AML-193 (cell line): Measurements from ENCODE around the gene CWC27.

Experiments
- DNase-seq, 2 experiments: peaks; one replicate each; lab custom pipeline; 2025; lab: John Stamatoyannopoulos, UW

The CWC27 gene, protein sequence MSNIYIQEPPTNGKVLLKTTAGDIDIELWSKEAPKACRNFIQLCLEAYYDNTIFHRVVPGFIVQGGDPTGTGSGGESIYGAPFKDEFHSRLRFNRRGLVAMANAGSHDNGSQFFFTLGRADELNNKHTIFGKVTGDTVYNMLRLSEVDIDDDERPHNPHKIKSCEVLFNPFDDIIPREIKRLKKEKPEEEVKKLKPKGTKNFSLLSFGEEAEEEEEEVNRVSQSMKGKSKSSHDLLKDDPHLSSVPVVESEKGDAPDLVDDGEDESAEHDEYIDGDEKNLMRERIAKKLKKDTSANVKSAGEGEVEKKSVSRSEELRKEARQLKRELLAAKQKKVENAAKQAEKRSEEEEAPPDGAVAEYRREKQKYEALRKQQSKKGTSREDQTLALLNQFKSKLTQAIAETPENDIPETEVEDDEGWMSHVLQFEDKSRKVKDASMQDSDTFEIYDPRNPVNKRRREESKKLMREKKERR

DNA sequence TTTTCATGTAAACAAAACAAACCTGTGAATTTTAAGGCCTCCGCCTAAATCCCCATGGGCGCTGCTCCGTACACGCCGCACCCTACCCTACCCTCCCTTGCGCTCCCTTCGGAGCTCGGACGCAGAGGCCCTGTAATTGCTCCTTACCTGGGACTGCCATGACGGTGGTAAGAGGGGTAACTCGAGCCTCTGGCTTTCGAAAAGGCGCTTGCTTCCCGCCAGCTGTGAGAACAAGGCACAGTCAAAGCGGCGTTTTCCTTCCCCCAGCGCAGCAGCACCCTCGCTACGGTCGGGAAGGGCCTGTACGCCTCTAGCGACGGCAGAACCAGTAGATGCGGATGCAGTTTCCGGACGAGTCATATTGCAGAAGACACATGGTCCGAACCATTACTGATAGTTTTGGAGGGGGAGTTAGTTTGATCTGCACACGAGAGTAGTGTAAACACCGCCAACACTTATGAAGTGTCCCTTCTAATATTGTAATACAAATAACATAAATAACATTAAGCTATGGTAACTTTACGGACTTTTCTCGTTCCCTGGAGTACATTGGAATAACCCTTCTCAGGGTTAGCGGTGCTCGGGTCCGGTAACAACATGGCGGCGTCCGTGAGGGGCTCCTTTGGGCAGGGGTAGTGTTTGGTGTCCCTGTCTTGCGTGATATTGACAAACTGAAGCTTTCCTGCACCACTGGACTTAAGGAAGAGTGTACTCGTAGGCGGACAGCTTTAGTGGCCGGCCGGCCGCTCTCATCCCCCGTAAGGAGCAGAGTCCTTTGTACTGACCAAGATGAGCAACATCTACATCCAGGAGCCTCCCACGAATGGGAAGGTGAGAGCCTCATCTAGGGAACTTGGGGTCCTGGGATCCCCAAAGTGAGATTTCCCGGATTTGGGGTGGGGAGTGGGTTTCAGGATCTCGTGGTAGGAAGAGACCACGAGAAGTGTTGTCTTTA, at the start of gene CWC27, which contains the start of gene SREK1IP1:
CWC27 (plus strand) TSS at position 573 of the 955 bp plus-strand sequence; CDS start at position 790, 217 bp downstream.
SREK1IP1 (minus strand) TSS at position 334 of the 955 bp plus-strand sequence; CDS start at position 160, 174 bp downstream.
- peak; percentile 85 for DNase-seq

DNA sequence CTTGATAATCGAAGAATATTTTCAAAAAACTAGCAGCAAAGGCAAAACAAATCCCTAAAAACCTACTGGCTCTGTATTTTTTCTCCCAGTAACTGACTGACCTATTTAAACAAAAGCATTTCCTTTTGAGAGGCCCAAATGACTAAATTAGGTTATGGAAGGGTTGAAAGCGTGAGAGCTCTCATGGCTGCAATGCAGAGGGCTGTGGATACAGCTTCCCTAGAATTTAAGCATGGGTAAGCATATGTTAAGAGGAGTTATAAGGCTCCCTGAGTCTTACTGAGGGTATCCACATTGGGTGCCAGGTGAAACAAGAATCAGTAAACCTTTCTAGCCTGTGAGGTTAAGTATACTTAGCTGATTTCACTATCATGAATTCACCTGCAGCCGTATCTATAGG, 46.1 kb upstream of the CWC27 start:
- DNase-seq = no peak

DNA sequence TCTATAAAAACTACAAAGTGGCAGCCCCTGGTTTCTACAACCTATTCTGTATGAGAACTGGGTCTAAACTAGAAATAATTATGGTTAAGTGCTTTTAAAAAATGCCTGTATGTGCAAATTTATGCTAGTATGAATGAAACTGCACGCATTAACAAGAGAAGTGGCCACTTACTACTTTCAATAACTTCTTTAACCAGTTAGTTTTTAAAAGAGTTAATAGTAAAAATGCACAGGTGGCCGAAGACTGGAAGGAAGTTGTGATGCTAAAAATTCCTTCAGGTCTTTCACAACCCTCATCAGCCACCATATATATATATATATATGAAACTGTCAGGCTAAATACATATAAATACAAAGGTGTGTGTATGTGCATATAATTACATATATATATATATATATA, 41.6 kb upstream of the CWC27 start:
- no peak for DNase-seq

DNA sequence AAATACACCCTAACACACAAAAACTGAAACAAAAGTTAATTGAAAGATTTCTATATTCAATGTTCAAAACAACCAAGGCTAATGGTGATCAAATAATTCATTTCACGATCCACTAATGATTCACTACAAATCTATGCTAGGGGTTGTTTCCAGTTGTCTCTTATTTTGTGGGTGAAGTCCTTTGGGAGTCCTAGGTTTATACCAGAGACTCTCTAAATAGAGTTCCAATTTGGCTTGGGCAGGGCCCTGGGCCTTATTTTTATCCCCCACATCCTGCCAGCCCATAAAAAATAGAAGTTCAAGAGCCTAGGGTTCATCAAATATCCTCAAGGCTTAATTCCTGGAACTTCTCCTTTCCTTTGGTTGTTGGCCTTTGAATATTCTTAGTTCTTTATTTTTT, 26.3 kb upstream of the CWC27 start:
- DNase-seq = no peak

DNA sequence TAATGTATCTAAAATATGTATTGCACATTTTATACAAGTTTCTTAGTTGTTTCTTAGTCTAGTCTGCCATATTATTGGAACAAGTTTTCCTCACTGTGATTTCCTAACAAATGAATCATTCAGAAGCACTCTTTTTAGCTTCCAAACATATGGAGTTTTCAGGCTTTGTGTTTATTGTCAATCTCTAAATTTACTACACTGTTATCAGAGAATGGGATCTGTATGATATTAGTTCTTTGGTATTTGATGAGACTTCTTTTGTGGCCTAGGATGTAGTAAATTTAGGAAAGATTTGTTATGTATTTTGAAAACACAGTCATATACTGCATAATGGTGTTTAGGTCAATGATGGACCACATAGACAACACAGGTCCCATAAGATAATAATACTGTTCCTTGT, 25.9 kb upstream of the CWC27 start:
- no peak for DNase-seq

DNA sequence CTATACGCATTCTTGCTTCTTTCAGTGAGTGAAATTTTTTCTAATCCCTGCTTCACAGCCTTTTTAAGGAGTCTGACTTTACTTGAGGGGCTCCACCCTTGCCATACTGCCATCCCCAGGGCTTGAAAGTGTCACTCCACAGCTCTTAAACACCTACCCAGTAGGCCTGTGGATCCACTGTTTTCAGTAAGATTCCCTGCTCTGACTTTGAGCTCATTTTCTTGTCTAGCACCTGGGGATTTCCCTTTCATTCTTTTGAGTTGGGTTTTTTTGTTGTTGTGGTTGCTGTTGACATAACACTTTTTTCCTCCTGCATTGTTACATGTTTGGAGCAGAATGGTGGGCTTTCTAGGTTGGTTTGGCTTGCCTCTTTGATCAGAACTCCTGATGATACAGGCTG, 23.8 kb upstream of the CWC27 start:
- no peak for DNase-seq

DNA sequence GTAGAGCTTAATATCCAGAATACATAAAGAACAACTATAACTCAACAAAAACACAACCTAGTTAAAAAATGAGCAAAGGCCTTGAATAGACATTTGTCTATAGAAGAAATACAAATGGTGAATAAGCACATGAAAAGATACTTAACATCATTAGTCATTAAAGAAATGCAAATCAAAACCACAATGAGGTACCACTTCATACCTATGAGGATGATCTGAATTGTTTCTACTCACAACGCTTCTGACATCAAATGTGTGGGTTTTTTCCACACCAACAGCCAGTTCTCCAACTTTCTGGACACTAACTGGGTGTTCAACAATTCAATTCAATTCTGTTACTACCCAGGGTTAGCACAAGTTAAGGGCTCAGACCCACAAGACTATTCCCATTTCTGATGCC, 22.3 kb upstream of the CWC27 start:
- DNase-seq = no peak

DNA sequence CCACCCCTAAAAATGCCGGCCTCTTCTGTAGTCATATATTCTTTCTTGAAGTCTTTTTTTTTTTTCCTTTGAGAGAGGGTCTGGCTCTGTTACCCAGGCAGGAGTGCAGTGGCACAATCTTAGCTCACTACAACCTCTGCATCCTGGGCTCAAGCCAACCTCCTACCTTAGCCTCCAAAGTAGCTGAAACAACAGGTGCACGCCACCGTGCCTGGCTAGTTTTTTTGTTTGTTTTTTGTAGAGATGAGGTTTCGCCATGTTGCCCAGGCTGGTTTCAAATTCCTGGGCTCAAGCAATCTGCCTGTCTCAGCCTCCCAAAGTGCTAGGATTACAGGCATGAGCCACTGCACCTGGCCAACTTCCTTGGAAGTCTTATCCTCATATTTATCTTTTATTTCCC, 19.3 kb upstream of the CWC27 start:
- DNase-seq = no peak

DNA sequence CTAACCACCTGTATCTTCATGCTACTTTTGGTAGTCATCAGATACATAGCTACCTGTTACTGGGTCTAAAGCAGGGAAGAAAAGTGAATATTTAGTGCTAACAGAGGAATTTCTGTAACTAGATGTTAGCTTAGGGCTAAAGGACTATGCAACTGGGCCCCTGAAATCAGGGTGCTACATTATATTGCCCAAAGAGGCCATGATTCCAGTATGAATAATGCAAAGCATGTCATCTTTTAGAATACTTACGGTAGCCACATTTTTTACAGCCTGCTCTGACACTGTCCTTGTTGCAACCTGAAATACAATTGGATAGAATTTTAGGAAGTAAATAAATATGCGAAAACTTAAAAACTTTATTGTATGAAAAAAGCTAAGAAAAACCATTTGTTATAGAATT, 14.7 kb upstream of the CWC27 start:
- no peak for DNase-seq

DNA sequence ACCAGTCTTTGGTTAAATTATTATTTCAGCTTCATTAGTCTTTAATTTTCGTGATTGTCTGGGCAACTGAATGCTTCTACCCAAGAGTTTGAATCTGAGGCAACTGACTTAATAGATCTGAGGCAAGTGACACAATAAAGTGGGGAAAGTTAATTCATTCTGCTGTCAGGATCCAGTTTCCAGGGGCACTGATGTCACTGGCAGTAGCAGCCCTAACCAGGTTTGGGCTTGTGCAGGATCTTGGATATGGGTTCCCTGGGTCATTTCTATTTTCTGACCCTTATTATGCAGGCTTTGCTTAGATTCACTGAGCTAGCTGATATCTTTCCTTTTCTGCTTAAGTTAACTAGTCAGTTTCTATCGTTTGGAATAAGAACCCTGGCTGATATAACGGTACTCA, 9.8 kb upstream of the CWC27 start:
- no peak for DNase-seq

DNA sequence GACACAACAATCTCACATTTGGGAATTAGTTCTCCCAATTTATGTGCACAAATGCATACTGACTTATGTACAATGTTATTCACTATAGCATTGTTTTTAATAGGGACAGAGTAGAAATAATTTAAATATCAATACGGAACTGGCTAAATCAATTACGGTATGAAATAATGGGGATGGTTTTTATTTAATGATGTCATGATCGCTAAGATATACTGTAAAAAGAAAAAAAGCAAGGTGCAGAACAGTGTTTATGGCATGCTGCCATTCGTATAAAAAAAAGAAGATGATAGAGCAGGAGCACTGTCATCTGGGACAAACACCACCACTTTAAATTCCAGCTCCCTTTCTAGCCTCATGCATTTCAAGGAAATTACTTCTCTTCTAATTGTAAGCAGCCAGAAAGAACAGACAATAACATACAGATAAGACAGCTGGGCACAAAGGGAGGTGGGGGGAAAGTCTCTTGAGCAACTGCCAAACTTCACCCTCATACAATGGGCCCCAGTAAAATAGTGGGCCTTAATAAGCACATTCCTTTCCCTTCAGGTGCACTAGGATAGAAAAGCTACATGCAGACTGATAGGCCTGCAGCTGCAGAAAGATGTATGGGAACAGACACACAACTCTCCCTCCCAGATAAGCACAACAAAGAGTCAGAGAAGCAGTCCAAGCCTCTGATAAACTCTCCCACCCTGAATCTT, 8.6 kb upstream of the CWC27 start:
- no peak for DNase-seq

DNA sequence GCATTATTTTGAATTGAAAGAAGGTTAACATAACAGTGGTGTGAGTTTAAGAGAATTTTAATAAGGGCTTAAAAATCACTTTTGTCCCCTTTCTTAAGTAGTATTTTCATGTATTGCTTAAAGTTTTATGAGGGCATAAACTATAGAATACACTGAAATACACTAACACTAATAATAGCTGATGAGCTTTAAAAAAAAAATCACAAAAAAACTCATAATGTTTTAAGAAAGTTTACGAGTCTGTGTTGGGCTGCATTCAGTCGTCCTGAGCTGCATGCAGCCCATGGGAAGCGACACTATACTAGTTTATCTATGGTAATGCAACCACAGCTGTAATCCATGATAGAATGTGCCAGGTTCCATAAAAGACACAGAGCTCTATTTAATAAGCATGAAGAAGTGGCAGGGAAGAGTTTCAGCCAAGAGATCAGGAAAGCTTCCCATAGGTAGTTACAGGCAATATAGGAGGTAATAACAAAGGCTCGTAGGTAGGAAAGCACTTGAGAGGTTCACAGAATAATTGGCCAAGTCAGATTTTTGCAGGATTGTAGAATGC, 4.7 kb upstream of the CWC27 start:
- no peak for DNase-seq

DNA sequence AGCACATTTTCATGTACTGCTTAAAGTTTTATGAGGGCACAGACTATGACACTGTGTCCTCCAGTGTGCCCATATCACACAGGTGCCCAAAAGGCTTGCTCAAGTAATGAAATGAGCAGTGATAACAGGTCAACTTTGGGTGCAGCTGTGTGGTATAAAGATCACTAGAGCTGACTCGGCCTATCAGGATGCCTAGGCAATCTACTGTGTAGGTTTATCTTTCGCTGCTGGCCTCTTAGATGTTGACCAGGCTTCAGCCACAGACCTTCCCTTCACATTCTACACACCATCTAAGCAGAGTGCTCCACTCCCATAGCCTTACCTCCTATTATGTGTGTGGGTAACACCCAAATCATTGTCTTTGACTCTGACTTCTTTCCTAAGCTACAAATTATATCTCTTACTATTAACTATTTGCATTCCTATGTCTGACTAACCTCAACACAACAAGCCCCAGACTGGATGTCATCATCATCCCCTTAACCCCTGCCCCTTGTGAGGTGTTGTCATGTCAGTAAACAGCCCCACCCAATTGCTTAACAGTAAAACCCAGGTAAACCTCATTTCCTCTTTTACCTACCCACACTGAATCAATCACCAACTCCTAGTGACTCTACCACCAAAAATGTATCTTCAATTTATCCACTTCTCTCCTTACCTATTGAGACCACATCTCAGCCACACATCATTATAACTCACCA, 2.8 kb upstream of the CWC27 start:
- DNase-seq = no peak

DNA sequence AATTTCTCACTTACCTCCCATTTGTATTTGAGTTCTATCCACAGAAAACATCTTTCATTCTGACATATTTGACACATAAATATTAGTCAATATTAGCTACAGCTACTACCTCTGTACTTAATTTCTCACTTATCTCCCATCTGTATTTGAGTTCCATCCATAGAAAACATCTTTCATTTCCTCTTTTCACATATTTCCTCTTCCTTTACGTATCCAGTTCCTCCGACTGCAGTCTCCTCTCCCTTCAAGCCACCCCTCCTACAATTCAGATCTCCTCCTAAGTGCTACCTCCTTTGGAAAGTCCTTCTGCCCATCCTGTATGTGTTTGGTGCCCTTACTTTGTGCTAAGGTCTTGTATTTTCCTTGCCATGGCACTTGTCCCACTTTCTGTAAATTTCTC, 1.8 kb upstream of the CWC27 start:
- DNase-seq = peak; percentile 34 to 38

DNA sequence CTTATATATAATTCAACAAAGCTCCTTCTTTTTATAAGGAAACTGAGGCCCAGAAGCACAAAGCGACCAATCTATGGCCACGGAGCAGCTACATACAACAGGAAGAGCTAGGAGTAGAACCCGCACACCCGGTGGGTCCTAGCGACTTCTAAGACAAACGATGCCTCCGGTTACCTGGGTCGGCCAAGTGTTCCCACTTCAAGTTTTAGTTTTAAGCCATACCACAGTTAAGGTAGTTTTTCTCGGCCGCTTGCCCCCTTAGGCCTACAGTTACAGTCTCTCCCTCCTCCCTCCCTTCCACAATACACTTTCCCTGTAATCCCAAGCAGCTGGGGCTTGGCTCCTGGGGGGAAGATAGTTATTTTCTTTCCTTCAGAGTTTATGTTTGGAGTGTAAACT, 772 bp upstream of the CWC27 start:
- DNase-seq = no peak

DNA sequence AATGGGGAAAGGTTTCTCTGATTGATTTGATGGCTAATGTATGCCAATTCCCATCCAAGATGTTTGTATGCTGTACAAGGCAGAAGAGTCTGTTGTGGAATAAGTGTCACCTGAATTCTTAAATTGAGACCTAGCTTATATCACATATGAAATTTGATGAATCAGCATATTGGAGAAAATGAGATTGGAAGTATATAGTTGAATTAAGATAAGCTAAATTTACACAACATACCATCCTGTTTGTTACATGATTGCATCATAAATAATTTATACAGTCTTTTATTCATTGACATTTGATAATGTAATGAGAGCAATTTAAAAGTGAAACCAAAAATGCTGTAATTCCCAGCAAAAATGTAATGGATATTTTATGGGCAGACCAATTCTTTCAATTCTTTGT, 1.1 kb downstream of the CWC27 start:
- DNase-seq = no peak

DNA sequence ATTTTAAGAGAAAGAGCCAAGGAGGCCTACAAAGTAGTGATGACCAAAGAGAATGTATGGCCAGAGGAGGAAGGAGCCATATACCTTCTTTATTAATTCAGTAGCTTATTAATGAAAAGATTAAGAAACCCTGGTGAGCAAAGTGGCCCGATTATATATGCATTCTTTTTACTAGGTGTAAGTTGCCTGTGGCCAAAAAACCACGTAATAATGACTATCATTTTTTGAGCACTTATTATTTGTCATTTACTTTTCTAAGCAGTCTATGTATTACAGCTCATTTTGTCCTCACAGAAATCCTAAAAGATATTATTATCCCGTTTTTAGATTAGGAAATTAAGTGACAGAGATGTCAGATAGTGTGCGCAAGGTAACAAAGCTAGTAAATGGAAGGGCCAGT, 3.0 kb downstream of the CWC27 start:
- DNase-seq = no peak

DNA sequence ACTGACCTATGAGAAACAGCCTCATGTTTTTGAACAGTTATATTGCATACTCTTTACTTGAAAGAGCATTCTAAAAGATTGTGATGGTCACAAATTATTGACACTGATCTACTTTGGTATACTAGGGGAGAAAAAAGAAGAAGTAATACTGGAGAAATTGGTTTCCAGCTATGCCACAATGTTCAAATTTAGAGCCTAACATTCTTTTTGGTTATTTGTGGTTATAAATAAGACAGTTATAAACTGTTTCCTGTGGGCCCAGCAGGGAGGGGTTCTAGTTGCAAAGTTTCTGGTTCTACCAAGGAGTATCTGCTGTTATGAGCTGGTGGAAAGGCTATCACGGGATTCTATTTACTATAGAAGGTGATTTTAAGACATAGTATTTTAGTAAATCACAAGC, 4.8 kb downstream of the CWC27 start:
- DNase-seq = peak in 1 of 2 experiments; percentile 30

DNA sequence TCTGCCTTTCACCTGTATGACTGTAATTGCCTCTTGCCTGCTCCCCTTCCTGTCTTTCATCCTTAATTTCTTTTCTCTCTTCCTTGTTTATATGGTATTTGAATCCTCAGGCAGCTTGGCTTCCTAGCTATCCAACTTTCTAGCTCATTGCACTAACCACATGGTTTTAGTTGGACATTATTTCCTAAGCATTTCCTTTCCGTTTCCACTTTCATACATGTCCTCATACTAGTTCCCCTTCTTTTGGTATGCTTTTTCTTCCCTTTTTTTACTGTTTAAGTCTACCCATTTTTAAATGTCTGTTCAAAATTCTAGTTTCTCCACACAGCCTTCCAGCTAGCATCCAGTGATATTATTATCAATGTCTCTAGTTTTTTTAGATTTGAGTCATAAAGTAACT, 6.6 kb downstream of the CWC27 start:
- peak; percentile 74 to 91 for DNase-seq

DNA sequence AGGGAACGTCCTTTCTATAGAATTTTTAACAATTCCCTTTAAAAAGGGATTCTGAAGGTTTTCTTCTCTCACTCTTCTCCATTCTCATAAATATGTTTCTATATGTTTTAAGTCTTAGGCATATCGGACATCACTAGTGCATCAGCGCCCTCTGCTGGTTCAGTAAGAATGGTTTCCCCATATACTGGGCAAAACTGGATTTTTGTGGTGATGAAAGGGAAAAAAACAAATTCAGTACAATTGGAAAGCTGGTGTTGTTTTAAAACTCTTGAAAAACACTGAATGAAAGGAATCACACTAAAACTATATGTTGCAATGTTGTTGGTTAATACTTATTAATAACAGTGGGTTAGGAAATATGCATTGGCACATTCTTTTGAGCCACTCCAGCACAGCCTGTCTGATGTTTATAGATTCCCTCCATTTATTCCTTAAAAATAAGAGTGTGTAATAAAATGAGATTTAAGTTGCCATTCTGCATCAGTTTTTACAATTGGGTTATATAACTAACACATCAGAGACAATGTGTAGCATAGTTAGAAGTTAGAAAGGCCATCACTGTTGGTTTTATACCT, 15.8 kb downstream of the CWC27 start:
- peak; percentile 71 to 74 for DNase-seq

DNA sequence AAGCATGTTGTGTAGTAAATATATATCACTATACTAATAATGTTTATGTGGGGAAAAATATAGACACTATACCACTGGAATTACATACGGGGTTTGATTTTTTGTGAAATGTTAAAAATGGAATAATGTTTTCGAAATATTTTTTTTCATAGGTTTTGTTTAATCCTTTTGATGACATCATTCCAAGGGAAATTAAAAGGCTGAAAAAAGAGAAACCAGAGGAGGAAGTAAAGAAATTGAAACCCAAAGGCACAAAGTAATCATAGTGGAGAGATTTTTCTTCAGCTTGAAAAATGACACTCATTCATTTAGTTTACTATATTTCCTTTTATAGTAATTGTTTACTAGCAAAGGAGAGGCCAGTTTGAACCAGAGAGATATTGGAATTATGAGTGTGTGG, 17.6 kb downstream of the CWC27 start:
- no peak for DNase-seq
